Measurements from ENCODE around the gene CREBL2.

CREBL2 gene

DNA sequence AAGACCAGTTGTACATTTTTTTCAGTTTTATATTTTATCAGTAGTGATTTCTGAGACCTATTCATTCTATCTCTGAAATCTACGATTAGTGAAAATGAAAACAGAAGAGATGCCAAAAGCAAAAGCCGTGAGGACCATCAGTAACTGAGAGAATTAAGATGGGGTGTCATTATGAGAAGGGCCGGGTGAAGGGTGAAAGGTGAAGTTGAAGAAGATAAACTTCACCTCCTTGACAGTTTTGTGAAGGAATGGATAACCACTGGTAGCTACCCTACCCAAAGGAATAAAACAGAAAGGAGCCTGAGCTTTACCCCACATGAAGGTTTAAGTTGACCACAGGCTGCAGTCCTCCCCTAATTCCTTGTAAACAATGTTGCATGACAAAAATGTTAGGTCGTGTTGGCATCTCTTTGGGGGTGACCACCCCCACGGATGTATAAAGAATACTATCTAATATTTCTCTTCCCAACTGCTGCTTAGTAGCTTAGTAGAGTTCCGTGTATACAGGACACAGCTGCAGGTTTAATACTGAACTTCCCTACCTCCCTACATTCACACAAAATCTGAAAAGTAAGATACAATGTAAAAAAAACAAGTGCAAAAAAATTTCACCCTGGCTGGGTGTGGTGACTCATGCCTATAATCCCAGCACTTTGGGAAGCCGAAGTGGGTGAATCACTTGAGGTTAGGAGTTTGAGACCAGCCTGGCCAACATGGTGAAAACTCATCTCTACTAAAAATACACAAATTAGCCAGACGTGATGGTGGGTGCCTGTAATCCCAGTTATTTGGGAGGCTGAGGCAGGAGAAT lies 60.4 kb downstream of the CREBL2 start:
- no peak for ATAC-seq

DNA sequence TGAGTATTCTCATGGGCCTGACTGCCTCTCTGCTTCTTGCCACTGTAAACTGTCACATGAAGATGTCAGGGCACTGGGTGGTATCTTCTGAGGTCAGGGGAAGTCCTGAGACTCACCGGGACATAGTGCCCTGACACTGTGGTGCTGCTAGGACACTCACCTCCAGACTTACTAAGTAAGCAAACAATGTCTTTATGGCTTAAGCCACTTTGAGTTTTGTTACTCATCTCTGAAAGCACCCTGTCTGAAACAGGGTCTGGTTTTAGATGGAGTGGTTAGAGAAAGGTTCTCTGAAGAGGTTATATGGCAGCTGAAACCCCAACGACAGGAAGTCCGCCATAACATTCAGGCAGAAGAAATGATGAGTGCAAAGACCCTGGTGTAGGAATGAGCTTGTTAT lies 61.6 kb downstream of the CREBL2 start:
- no peak for ATAC-seq
- no peak for TF ChIP-seq ZNF8 (CRISPR knock-in tag; IDR thresholded peaks at IDR 0.05)
- TF ChIP-seq OSR1 (CRISPR knock-in tag; IDR thresholded peaks at IDR 0.05), result no peak
- no peak for TF ChIP-seq ZNF565 (CRISPR knock-in tag; conservative IDR thresholded peaks at IDR 0.05; ENCODE audit: low read depth)
- no peak for TF ChIP-seq PPARA (CRISPR knock-in tag; IDR thresholded peaks at IDR 0.05; ENCODE audit: borderline replicate concordance)
- TF ChIP-seq, protein P1, sequence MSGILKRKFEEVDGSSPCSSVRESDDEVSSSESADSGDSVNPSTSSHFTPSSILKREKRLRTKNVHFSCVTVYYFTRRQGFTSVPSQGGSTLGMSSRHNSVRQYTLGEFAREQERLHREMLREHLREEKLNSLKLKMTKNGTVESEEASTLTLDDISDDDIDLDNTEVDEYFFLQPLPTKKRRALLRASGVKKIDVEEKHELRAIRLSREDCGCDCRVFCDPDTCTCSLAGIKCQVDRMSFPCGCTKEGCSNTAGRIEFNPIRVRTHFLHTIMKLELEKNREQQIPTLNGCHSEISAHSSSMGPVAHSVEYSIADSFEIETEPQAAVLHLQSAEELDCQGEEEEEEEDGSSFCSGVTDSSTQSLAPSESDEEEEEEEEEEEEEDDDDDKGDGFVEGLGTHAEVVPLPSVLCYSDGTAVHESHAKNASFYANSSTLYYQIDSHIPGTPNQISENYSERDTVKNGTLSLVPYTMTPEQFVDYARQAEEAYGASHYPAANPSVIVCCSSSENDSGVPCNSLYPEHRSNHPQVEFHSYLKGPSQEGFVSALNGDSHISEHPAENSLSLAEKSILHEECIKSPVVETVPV (CRISPR knock-in tag; IDR thresholded peaks at IDR 0.05), result no peak
- TF ChIP-seq ZFP3 (CRISPR knock-in tag; IDR thresholded peaks at IDR 0.05), result no peak
- no peak for TF ChIP-seq ZFP30 (CRISPR knock-in tag; IDR thresholded peaks at IDR 0.05)
- TF ChIP-seq BACH2 (CRISPR knock-in tag; IDR thresholded peaks at IDR 0.05; ENCODE audit: borderline replicate concordance), result no peak

More for the DNA sequence above, 60.4 kb downstream of the CREBL2 start:
- TF ChIP-seq ZFP3 (CRISPR knock-in tag; IDR thresholded peaks at IDR 0.05) (no peak), TOX (CRISPR knock-in tag; IDR thresholded peaks at IDR 0.05; ENCODE audit: borderline replicate concordance) (no peak), PPARA (CRISPR knock-in tag; IDR thresholded peaks at IDR 0.05; ENCODE audit: borderline replicate concordance) (no peak), ISL1 (CRISPR knock-in tag; IDR thresholded peaks at IDR 0.05) (no peak), TCF4 (CRISPR knock-in tag; IDR thresholded peaks at IDR 0.05; ENCODE audit: borderline replicate concordance) (no peak), ARNTL (CRISPR knock-in tag; IDR thresholded peaks at IDR 0.05; ENCODE audit: borderline replicate concordance, low read depth) (no peak), ZNF565 (CRISPR knock-in tag; conservative IDR thresholded peaks at IDR 0.05; ENCODE audit: low read depth) (no peak), SNAI2 (CRISPR knock-in tag; IDR thresholded peaks at IDR 0.05) (no peak), OSR1 (CRISPR knock-in tag; IDR thresholded peaks at IDR 0.05) (no peak)
- TF ChIP-seq, protein P2, sequence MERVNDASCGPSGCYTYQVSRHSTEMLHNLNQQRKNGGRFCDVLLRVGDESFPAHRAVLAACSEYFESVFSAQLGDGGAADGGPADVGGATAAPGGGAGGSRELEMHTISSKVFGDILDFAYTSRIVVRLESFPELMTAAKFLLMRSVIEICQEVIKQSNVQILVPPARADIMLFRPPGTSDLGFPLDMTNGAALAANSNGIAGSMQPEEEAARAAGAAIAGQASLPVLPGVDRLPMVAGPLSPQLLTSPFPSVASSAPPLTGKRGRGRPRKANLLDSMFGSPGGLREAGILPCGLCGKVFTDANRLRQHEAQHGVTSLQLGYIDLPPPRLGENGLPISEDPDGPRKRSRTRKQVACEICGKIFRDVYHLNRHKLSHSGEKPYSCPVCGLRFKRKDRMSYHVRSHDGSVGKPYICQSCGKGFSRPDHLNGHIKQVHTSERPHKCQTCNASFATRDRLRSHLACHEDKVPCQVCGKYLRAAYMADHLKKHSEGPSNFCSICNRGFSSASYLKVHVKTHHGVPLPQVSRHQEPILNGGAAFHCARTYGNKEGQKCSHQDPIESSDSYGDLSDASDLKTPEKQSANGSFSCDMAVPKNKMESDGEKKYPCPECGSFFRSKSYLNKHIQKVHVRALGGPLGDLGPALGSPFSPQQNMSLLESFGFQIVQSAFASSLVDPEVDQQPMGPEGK (CRISPR knock-in tag; IDR thresholded peaks at IDR 0.05; ENCODE audit: borderline replicate concordance), result no peak
- TF ChIP-seq, protein P3, sequence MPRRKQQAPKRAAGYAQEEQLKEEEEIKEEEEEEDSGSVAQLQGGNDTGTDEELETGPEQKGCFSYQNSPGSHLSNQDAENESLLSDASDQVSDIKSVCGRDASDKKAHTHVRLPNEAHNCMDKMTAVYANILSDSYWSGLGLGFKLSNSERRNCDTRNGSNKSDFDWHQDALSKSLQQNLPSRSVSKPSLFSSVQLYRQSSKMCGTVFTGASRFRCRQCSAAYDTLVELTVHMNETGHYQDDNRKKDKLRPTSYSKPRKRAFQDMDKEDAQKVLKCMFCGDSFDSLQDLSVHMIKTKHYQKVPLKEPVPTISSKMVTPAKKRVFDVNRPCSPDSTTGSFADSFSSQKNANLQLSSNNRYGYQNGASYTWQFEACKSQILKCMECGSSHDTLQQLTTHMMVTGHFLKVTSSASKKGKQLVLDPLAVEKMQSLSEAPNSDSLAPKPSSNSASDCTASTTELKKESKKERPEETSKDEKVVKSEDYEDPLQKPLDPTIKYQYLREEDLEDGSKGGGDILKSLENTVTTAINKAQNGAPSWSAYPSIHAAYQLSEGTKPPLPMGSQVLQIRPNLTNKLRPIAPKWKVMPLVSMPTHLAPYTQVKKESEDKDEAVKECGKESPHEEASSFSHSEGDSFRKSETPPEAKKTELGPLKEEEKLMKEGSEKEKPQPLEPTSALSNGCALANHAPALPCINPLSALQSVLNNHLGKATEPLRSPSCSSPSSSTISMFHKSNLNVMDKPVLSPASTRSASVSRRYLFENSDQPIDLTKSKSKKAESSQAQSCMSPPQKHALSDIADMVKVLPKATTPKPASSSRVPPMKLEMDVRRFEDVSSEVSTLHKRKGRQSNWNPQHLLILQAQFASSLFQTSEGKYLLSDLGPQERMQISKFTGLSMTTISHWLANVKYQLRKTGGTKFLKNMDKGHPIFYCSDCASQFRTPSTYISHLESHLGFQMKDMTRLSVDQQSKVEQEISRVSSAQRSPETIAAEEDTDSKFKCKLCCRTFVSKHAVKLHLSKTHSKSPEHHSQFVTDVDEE (CRISPR knock-in tag; IDR thresholded peaks at IDR 0.05), result no peak

DNA sequence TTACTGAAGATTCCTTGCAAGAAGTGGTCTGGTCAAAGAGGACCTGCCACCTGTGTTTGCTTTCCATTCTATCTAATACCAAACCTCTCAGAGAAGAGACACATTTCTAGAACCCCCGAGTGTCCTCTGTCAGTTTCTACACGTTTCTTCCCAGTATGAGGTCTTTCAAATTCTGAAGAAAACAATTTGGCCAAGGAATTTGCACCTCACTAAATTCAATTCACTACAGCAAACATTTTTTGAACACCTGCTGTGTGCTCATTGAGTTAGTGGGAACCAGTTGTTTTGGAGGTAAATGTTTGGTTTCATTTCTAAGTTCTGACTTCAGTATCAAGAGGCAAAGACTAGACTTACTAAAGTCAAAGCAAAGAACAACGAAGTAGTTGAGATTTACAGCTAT lies 64.9 kb downstream of the CREBL2 start:
- no peak for TF ChIP-seq ISL1 (CRISPR knock-in tag; IDR thresholded peaks at IDR 0.05)
- TF ChIP-seq, protein P2 (CRISPR knock-in tag; IDR thresholded peaks at IDR 0.05; ENCODE audit: borderline replicate concordance), result no peak
- no peak for TF ChIP-seq OSR1 (CRISPR knock-in tag; IDR thresholded peaks at IDR 0.05)
- TF ChIP-seq, protein P1 (CRISPR knock-in tag; IDR thresholded peaks at IDR 0.05), result no peak
- no peak for TF ChIP-seq ZC3H10 (CRISPR knock-in tag; IDR thresholded peaks at IDR 0.05)
- no peak for TF ChIP-seq ZNF565 (CRISPR knock-in tag; conservative IDR thresholded peaks at IDR 0.05; ENCODE audit: low read depth)
- no peak for TF ChIP-seq PPARA (CRISPR knock-in tag; IDR thresholded peaks at IDR 0.05; ENCODE audit: borderline replicate concordance)
- TF ChIP-seq SNAI2 (CRISPR knock-in tag; IDR thresholded peaks at IDR 0.05), result no peak
- TF ChIP-seq ZFP3 (CRISPR knock-in tag; IDR thresholded peaks at IDR 0.05), result no peak
- TF ChIP-seq ARNTL (CRISPR knock-in tag; IDR thresholded peaks at IDR 0.05; ENCODE audit: borderline replicate concordance, low read depth), result no peak
- TF ChIP-seq ESRRG (CRISPR knock-in tag; IDR thresholded peaks at IDR 0.05), result no peak
- TF ChIP-seq CSDC2 (CRISPR knock-in tag; IDR thresholded peaks at IDR 0.05), result no peak
- TF ChIP-seq ZNF8 (CRISPR knock-in tag; IDR thresholded peaks at IDR 0.05), result no peak
- TF ChIP-seq GLIS3 (CRISPR knock-in tag; IDR thresholded peaks at IDR 0.05), result no peak
- TF ChIP-seq, protein P3 (CRISPR knock-in tag; IDR thresholded peaks at IDR 0.05), result no peak
- no peak for TF ChIP-seq RARB (CRISPR knock-in tag; IDR thresholded peaks at IDR 0.05)
- ATAC-seq, result no peak

Data from SK-N-SH treated with all-trans-retinoic acid at 6 μM for 48 hours (cell line).